DOHH2 (cell line): Measurements from ENCODE around the gene TP53BP2.
"Not testable (repeated sequence)": the region's sequence is repeated elsewhere in the genome, so short reads cannot be mapped to it uniquely, and the experiment has no call there.

ENCODE experiments used
- H3F3A ChIP-seq: fragments of 200-600 bp; sonication (generic), shearing (Covaris generic); 2 replicates; pipeline ENCODE4 v1.6.0; 2016; ENCODE audit warnings: antibody characterized with exemption, mild to moderate bottlenecking; ENCODE audit not compliant: control insufficient read depth, insufficient read depth
- H3K27ac ChIP-seq: fragments of 200-600 bp; sonication (generic); 2 replicates; pipeline ENCODE4 v1.5.1; 2014; ENCODE audit warnings: low read depth, mild to moderate bottlenecking, low read length, moderate library complexity
- H3K27me3 ChIP-seq: fragments of 200-600 bp; sonication (generic); 2 replicates; pipeline ENCODE4 v1.6.1; 2014; ENCODE audit warnings: mild to moderate bottlenecking, low read length, mixed read lengths; ENCODE audit not compliant: control insufficient read depth
- H3K36me3 ChIP-seq: fragments of 200-600 bp; sonication (generic); 2 replicates; pipeline ENCODE4 v1.6.1; 2014; ENCODE audit warnings: mild to moderate bottlenecking, low read length, moderate library complexity, mixed read lengths; ENCODE audit not compliant: control insufficient read depth
- H3K4me1 ChIP-seq: fragments of 200-600 bp; sonication (generic); 2 replicates; pipeline ENCODE4 v1.6.1; 2014; ENCODE audit warnings: mild to moderate bottlenecking, low read length, mixed read lengths; ENCODE audit not compliant: control insufficient read depth
- H3K4me2 ChIP-seq: fragments of 200-600 bp; sonication (generic); 2 replicates; pipeline ENCODE4 v1.6.0; 2014; ENCODE audit warnings: mild to moderate bottlenecking, low read length, moderate library complexity
- H3K4me3 ChIP-seq: fragments of 200-600 bp; sonication (generic); 2 replicates; pipeline ENCODE4 v1.5.1; 2014; ENCODE audit warnings: mild to moderate bottlenecking, low read length, mixed read lengths
- H3K79me2 ChIP-seq: fragments of 200-600 bp; sonication (generic); 2 replicates; pipeline ENCODE4 v1.6.1; 2014; ENCODE audit warnings: mild to moderate bottlenecking, low read length, mixed read lengths; ENCODE audit not compliant: control insufficient read depth
- H3K9me2 ChIP-seq: fragments of 200-600 bp; sonication (generic); replicated peaks from 2 replicates; pipeline ENCODE4 v1.6.1; 2014; ENCODE audit warnings: mild to moderate bottlenecking, low read length, mixed read lengths; ENCODE audit not compliant: control insufficient read depth
- H3K9me3 ChIP-seq: fragments of 200-600 bp; sonication (generic); 2 replicates; pipeline ENCODE4 v1.6.1; 2014; ENCODE audit warnings: antibody characterized with exemption, low read length, mixed read lengths; ENCODE audit not compliant: control insufficient read depth, insufficient read depth
- H4K20me1 ChIP-seq: fragments of 200-600 bp; sonication (generic); 2 replicates; pipeline ENCODE4 v1.6.0; 2014; ENCODE audit warnings: low read depth, mild to moderate bottlenecking, antibody characterized with exemption, low read length, moderate library complexity; ENCODE audit not compliant: control insufficient read depth, insufficient read depth
- CTCF ChIP-seq: fragments of 200-600 bp; sonication (generic); IDR thresholded peaks from one replicate; pipeline ENCODE4 v1.5.1; 2014; ENCODE audit warnings: antibody characterized with exemption, mild to moderate bottlenecking, low read depth, low read length; ENCODE audit not compliant: poor library complexity, severe bottlenecking
- EZH2phosphoT487 ChIP-seq: fragments of 200-600 bp; sonication (generic); IDR thresholded peaks from 2 replicates; pipeline ENCODE4 v1.6.1; 2017; ENCODE audit warnings: borderline replicate concordance, mild to moderate bottlenecking, antibody characterized with exemption, low read length, moderate library complexity, mixed read lengths

TP53BP2 gene

GRCh38 chr1:223810586-223810985 is 35.2 kb downstream of the TP53BP2 start:
- Histone ChIP-seq H3K4me3 (no peak overlapping the region), H3K9me2 (no peaks in the 10 kb centered on the region), H3K4me2 (no peak overlapping the region), H3K79me2 (peaks cover 11% of the 10 kb centered on the region), H3K4me1 (peaks cover 14% of the 10 kb centered on the region), H4K20me1 (no peaks in the 10 kb centered on the region), H3K36me3 (peaks cover 45% of the 10 kb centered on the region), H3F3A (no peaks in the 10 kb centered on the region), H3K27ac (no peak overlapping the region), H3K27me3 (no peaks in the 10 kb centered on the region), H3K9me3 (no peaks in the 10 kb centered on the region)
- no peak for TF ChIP-seq EZH2phosphoT487
- no peak for TF ChIP-seq CTCF

- H3K4me3 ChIP-seq, H4K20me1 ChIP-seq, H3K4me2 ChIP-seq, H3K9me2 ChIP-seq, H3K27ac ChIP-seq, H3F3A ChIP-seq, H3K79me2 ChIP-seq, H3K27me3 ChIP-seq, H3K9me3 ChIP-seq: not testable (repeated sequence)
- H3K4me1 ChIP-seq = peaks cover 14% of the 10 kb centered on the region
- peaks cover 46% of the 10 kb centered on the region for H3K36me3 ChIP-seq
Observed at GRCh38 chr1:223809905-223810304, 35.8 kb downstream of the TP53BP2 start.

GRCh38 chr1:223803211-223803610 is 42.5 kb downstream of the TP53BP2 start:
- Histone ChIP-seq H3K27me3 (no peaks in the 10 kb centered on the region), H3F3A (no peaks in the 10 kb centered on the region), H4K20me1 (no peaks in the 10 kb centered on the region), H3K9me3 (no peaks in the 10 kb centered on the region), H3K9me2 (no peaks in the 10 kb centered on the region), H3K27ac (no peak overlapping the region), H3K4me1 (no peaks in the 10 kb centered on the region), H3K4me3 (no peak overlapping the region), H3K79me2 (no peaks in the 10 kb centered on the region), H3K4me2 (no peak overlapping the region), H3K36me3 (peaks cover 66% of the 10 kb centered on the region)
- TF ChIP-seq EZH2phosphoT487 = no peak

GRCh38 chr1:223802602-223803001 is 43.1 kb downstream of the TP53BP2 start:
- H4K20me1 ChIP-seq = no peaks in the 10 kb centered on the region
- H3K9me3 ChIP-seq = no peaks in the 10 kb centered on the region
- H3K36me3 ChIP-seq = peaks cover 69% of the 10 kb centered on the region
- H3K27ac ChIP-seq = no peak overlapping the region
- no peaks in the 10 kb centered on the region for H3K9me2 ChIP-seq
- no peaks in the 10 kb centered on the region for H3F3A ChIP-seq
- no peak overlapping the region for H3K4me2 ChIP-seq
- TF ChIP-seq CTCF (no peak), EZH2phosphoT487 (no peak)
- H3K79me2 ChIP-seq = no peaks in the 10 kb centered on the region
- no peak overlapping the region for H3K4me3 ChIP-seq
- H3K27me3 ChIP-seq = no peaks in the 10 kb centered on the region
- H3K4me1 ChIP-seq = no peaks in the 10 kb centered on the region
